PFSK-1 (cell line): ENCODE data around the gene STK10.

Experiments used
- POLR2AphosphoS5 ChIP-seq: IDR thresholded peaks from 2 replicates; pipeline ENCODE4 v1.6.1; 2012; ENCODE audit warnings: low read depth, mild to moderate bottlenecking, control low read depth, low read length, moderate library complexity
- SIN3A ChIP-seq: IDR thresholded peaks from 2 replicates; pipeline ENCODE4 v1.6.1; 2012; ENCODE audit warnings: mild to moderate bottlenecking, low read length, moderate library complexity, borderline replicate concordance; ENCODE audit not compliant: insufficient read depth
- TAF1 ChIP-seq: IDR thresholded peaks from 2 replicates; pipeline ENCODE4 v1.6.1; 2012; ENCODE audit warnings: low read length, control low read depth, borderline replicate concordance; ENCODE audit not compliant: insufficient read depth
- TF ChIP-seq, protein P1 (sequence below), 2 experiments: IDR thresholded peaks; 2 replicates each; pipeline versions ENCODE4 v1.6.1 to v1.8.0; 2011 to 2012; ENCODE audit warnings: low read depth in 2 of 2, low read length in 2 of 2, control low read depth in 1 of 2, inconsistent platforms in 1 of 2, mild to moderate bottlenecking in 1 of 2, moderate library complexity in 1 of 2; ENCODE audit not compliant: insufficient read depth in 1 of 2

DNA sequence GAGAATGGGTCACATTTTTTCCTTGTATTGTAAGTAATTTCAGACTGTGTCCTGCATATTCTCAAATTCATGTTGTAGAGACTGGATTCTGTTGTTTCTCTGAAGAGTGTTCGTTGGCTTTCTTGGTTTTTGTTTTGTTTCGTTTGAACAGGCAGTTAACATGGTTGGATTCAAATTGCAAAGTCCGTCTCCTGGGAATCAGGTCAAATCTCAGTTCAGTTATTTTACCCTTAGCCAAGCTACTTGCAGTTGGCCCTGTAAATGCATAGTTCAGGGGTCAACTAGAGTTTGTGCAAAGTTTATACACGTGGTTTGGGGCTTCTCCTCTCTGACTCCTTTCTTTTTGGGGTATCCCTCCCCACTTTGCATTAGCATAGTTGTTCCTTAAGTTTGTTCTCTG, 159.9 kb downstream of the STK10 start:
- TF ChIP-seq, protein P1, sequence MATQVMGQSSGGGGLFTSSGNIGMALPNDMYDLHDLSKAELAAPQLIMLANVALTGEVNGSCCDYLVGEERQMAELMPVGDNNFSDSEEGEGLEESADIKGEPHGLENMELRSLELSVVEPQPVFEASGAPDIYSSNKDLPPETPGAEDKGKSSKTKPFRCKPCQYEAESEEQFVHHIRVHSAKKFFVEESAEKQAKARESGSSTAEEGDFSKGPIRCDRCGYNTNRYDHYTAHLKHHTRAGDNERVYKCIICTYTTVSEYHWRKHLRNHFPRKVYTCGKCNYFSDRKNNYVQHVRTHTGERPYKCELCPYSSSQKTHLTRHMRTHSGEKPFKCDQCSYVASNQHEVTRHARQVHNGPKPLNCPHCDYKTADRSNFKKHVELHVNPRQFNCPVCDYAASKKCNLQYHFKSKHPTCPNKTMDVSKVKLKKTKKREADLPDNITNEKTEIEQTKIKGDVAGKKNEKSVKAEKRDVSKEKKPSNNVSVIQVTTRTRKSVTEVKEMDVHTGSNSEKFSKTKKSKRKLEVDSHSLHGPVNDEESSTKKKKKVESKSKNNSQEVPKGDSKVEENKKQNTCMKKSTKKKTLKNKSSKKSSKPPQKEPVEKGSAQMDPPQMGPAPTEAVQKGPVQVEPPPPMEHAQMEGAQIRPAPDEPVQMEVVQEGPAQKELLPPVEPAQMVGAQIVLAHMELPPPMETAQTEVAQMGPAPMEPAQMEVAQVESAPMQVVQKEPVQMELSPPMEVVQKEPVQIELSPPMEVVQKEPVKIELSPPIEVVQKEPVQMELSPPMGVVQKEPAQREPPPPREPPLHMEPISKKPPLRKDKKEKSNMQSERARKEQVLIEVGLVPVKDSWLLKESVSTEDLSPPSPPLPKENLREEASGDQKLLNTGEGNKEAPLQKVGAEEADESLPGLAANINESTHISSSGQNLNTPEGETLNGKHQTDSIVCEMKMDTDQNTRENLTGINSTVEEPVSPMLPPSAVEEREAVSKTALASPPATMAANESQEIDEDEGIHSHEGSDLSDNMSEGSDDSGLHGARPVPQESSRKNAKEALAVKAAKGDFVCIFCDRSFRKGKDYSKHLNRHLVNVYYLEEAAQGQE (IDR thresholded peaks at IDR 0.05; ENCODE audit: insufficient read depth in 1 of 2, low read depth in 2 of 2, low read length in 2 of 2): no peak
- TF ChIP-seq POLR2AphosphoS5: no peak
- TF ChIP-seq SIN3A: no peak
- TF ChIP-seq TAF1: no peak
